IMR-90 (cell line): ENCODE measurements around the gene SMYD1.

Experiments
- CHD1 ChIP-seq: IDR thresholded peaks from 2 replicates; pipeline ENCODE4 v1.6.1; 2012; ENCODE audit warnings: low read depth, low read length, improper control_type of control experiment
- CTCF ChIP-seq: conservative IDR thresholded peaks from 2 replicates; pipeline ENCODE4 v1.5.1; 2012; ENCODE audit warnings: mild to moderate bottlenecking, low read depth, low read length, improper control_type of control experiment
- MAZ ChIP-seq: IDR thresholded peaks from 2 replicates; pipeline ENCODE4 v1.6.1; 2012; ENCODE audit warnings: low read depth, mild to moderate bottlenecking, low read length, improper control_type of control experiment, moderate library complexity, borderline replicate concordance
- MXI1 ChIP-seq: IDR thresholded peaks from 2 replicates; pipeline ENCODE4 v1.6.1; 2012; ENCODE audit warnings: low read depth, mild to moderate bottlenecking, low read length, moderate library complexity, borderline replicate concordance
- POLR2A ChIP-seq: IDR thresholded peaks from 2 replicates; pipeline ENCODE4 v1.6.1; 2012; ENCODE audit warnings: mild to moderate bottlenecking, low read depth, low read length
- RAD21 ChIP-seq: IDR thresholded peaks from 2 replicates; pipeline ENCODE4 v1.6.1; 2012; ENCODE audit warnings: low read length, improper control_type of control experiment
- SMC3 ChIP-seq: fragments of 150-350 bp; IDR thresholded peaks from 2 replicates; pipeline ENCODE4 v1.6.1; 2016; ENCODE audit warnings: low read depth, mild to moderate bottlenecking, antibody characterized with exemption, low read length, moderate library complexity
- USF2 ChIP-seq: fragments of 150-350 bp; IDR thresholded peaks from 2 replicates; pipeline ENCODE4 v1.6.1; 2017; ENCODE audit warnings: mild to moderate bottlenecking, antibody characterized with exemption, low read length, low read depth

- TF ChIP-seq CTCF (no peak), MXI1 (no peak), MAZ (no peak), POLR2A (no peak), SMC3 (no peak), CHD1 (no peak), RAD21 (no peak), USF2 (no peak)
Observed at GRCh38 chr2:88053296-88053695, 14.3 kb upstream of the SMYD1 start.
